K562 (cell line): Measurements from ENCODE around the gene TAF3. TPM values are rescaled to one million over a fixed set of nuclear protein-coding genes. Genes with fewer than 3 reads are reported as not detected.

Experiments used
- BRCA1 ChIP-seq, 2 experiments: fragments of 450-650 bp in 1 of 2; sonication (generic) in 1 of 2; formaldehyde crosslinking in 1 of 2; IDR thresholded peaks; 2 replicates each; pipeline versions ENCODE4 v1.5.0 to v1.6.1; 2017 to 2020; ENCODE audit warnings: mild to moderate bottlenecking in 1 of 2, missing genetic modification reagents in 1 of 2
- MGA ChIP-seq: fragments of 450-650 bp; IDR thresholded peaks from 2 replicates; pipeline ENCODE4 v1.6.1; 2016; ENCODE audit warnings: mild to moderate bottlenecking, moderate library complexity
- NCOA4 ChIP-seq: fragments of 450-650 bp; IDR thresholded peaks from 2 replicates; pipeline ENCODE4 v1.6.1; 2018; ENCODE audit warnings: mild to moderate bottlenecking; ENCODE audit not compliant: partially characterized antibody
- TAF7 ChIP-seq: fragments of 450-650 bp; IDR thresholded peaks from 2 replicates; pipeline ENCODE4 v1.6.1; 2016; ENCODE audit warnings: missing genetic modification characterization, missing compliant biosample characterization
- ZKSCAN1 ChIP-seq: fragments of 150-350 bp; IDR thresholded peaks from 2 replicates; pipeline ENCODE4 v1.6.1; 2016; ENCODE audit warnings: low read depth, low read length
- polyA plus RNA-seq, 8 experiments: library from polyadenylated mRNA; depleted of rRNA in 4 of 8; stranded (reverse) in 5 of 8; unstranded in 3 of 8; fragments of >200 nt; fragmentation: Nextera tagmentation in 2 of 8; fragmentation: Illumina TruSeq in 1 of 8; extraction: Ambion mirVana in 2 of 8; extraction: Trizol in 1 of 8; gene quantifications; 2 replicates each; pipeline versions ENCODE4 v1.2.1 to v1.2.3, GENCODE V29; 2011 to 2014; ENCODE audit warnings: inconsistent platforms in 1 of 8, missing spikeins in 1 of 8
- total RNA-seq, 7 experiments: library from RNA; depleted of rRNA in 6 of 7; stranded (reverse); fragments of >200 nt in 6 of 7; fragmentation: Illumina TruSeq in 2 of 7; extraction: Trizol in 2 of 7; gene quantifications; 2 replicates each; pipeline versions ENCODE4 v1.2.1 to v1.2.3, GENCODE V29; 2011 to 2021; ENCODE audit warnings: low replicate concordance in 1 of 7
- TF ChIP-seq, protein P1 (sequence below): fragments of 250-450 bp; sonication (Bioruptor Pico); IDR thresholded peaks from 2 replicates; pipeline ENCODE4 v1.9.0; 2021; ENCODE audit warnings: mild to moderate bottlenecking, inconsistent platforms

Gene TAF3
- total and polyA plus RNA-seq, 9 of the 15 experiments (the other 6 are each of a cell fraction or from before 2014, with no cell fraction given) = 1.5 to 9.9 (median 4.1) TPM

- TF ChIP-seq MGA = no peak
- TF ChIP-seq, protein P1, sequence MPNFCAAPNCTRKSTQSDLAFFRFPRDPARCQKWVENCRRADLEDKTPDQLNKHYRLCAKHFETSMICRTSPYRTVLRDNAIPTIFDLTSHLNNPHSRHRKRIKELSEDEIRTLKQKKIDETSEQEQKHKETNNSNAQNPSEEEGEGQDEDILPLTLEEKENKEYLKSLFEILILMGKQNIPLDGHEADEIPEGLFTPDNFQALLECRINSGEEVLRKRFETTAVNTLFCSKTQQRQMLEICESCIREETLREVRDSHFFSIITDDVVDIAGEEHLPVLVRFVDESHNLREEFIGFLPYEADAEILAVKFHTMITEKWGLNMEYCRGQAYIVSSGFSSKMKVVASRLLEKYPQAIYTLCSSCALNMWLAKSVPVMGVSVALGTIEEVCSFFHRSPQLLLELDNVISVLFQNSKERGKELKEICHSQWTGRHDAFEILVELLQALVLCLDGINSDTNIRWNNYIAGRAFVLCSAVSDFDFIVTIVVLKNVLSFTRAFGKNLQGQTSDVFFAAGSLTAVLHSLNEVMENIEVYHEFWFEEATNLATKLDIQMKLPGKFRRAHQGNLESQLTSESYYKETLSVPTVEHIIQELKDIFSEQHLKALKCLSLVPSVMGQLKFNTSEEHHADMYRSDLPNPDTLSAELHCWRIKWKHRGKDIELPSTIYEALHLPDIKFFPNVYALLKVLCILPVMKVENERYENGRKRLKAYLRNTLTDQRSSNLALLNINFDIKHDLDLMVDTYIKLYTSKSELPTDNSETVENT (CRISPR knock-in tag) = no peak
- no peak for TF ChIP-seq ZKSCAN1
- no peak for TF ChIP-seq BRCA1 (IDR thresholded peaks at IDR 0.05)
- TF ChIP-seq BRCA1 (CRISPR knock-in tag; IDR thresholded peaks at IDR 0.05) = no peak
- TF ChIP-seq TAF7 (tag) = no peak
- TF ChIP-seq NCOA4 = no peak
- TF ChIP-seq, all 486 proteins: peak for 0
Measured at GRCh38 chr10:7941576-7941975, 123.3 kb downstream of the TAF3 start (continued).
